Measurements from ENCODE around the gene GJD3.

- no peak for TF ChIP-seq CTCF (IDR thresholded peaks at IDR 0.05)
- no peak for TF ChIP-seq TCF7L2 (IDR thresholded peaks at IDR 0.05; ENCODE audit: low read depth, low read length)
Observed at GRCh38 chr17:40352779-40353394, 11.7 kb downstream of the GJD3 start.
